ENCODE measurements around the gene CRYGC.
"Not testable (repeated sequence)": the region's sequence is repeated elsewhere in the genome, so short reads cannot be mapped to it uniquely, and the experiment has no call there.

CRYGC gene
- total RNA-seq = 0 reads per million in 4 donors

- DNase-seq = no peak
These were observed at the start of gene CRYGC for GRCh38 chr2:208129744-208130711. CRYGC (minus strand) TSS chr2:208129828; CDS start chr2:208129792, 36 bp downstream.

DNA sequence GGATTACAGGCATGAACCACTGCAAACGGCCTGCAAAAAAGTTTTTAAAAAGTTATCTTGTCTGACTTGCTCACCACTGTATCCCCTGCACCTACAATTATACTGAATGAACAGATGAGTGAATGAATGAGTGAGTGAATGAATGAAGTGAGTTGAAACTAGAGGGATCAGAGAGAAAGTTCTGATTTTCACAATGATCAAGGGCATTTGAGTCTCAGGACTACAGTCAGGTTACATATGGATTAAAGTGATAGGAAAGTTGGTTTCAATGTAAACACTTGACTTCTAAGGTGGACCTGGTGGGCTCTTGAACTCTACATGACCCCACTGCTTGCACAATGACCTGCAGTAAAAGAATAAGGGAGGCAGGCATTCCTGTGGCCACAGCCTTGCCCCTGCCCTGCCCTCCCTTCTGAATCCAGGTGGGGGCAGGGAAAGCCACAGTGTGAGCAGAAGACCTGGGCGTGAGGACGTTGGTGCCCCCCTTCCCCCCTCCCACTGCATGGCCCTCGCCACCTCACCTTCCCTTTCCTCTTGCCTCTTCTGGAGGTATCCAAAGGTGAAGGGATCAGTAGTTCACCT is 49.5 kb upstream of the CRYGC start:
- DNase-seq = no peak

GRCh38 chr2:208175840-208176153 is 46.2 kb upstream of the CRYGC start:
- DNase-seq = no peak

- DNase-seq = peak; percentile 13 to 43 (median 25)
These were observed 45.6 kb upstream of the CRYGC start for GRCh38 chr2:208175069-208175839.

DNA sequence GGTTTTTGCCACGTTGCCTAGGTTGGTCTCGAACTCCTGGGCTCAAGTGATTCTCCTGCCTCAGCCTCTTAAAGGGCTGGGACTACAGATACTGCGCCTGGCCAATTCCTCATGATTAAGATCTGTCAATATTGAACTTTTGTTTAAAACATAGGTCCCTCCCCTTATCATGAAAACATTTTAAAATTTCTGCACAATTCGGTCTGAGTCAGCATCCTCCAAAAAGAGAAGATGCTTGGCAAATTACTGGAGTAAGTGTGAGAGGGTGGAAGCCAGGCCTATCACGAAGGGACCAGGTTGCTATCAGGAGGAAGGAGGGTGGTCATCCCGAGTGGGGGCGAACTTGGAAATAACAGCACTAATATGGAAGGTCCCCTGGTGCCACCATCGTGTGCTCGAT is 44.5 kb upstream of the CRYGC start:
- DNase-seq = no peak

DNA sequence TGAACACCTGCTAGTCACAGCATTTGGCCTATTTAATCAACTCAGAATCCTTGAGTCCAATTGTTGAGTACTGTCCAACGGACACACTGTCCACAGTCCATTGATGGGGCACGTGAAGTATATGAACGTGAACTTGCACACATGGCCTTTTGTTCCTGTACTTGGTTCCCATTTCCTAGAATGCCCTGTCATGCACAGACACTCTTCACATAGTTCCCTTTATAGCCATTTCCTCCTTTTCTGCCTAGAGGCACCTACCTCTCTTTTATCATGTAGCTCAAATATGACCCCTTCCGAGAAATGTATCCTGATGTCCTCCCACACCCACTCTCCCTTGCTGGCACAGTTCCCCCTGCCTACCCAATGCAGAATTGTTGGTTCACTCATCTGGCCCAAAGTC is 42.5 kb upstream of the CRYGC start:
- no peak for DNase-seq

DNA sequence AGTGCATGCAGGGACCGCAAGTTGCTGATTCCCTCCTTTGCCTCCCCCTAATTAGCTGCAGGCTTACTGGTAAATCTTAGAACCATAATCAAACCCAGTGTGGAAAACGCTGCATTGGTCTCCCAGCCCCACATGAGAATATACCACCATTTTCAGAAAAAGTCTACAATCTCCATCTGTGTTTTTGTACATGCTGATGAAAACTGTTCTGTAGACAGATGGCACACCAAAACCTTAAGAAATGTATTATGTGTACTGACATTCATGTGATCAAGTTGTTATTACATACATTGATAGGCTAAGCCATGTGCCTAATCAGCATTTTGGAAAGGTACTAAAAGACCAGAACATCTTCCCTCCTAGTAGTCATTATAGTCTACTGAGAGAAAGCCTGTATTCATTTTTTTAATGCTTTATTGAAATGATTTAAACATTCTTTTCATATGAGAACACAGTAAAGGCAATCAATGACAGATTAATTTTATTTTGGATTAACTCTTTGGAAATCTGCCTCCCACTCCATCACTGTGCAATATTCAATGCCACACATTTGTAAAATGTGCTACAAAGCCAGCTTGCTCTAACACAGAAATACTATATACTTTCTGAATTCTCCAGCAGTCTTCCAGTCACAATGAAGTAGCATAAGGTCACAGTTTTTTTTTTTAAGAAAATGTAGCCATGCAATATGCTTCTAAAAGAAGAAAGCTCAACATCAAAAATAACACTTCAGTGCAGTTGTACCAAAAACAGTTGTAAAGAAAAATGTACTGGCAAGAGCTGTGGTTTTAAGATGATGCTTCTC is 35.5 kb upstream of the CRYGC start:
- no peak for DNase-seq

DNA sequence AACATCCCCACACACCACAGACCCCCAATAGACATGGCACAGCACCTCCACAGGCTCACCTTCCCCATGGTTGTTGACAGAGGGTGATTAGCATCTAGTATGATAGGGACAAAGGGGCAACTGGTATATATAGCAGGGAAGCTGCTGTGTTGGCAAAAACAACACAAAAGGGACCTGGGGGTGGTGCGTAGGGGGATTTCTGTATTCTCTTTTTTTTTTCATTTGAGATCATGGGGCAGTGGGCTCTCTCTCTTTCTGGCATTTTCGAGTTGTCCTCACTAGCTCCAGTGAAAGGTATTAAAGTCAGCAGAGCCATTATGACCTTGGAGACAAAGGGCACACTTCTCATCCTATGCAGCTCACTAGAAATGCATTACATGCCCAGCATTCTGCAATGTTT is 33.9 kb upstream of the CRYGC start, which contains the start of gene CRYGA:
TSS of gene CRYGA (minus strand) at position 101 of the 400 bp plus-strand sequence. CDS start at position 68, 33 bp downstream.
- no peak for DNase-seq

- DNase-seq = no peak
These were observed 26.8 kb upstream of the CRYGC start for GRCh38 chr2:208156439-208156838.

- DNase-seq = no peak
These were observed 23.5 kb upstream of the CRYGC start for GRCh38 chr2:208153156-208153555.

- DNase-seq = no peak
These were observed 21.3 kb upstream of the CRYGC start for GRCh38 chr2:208150956-208151355.

GRCh38 chr2:208150094-208150493 is 20.5 kb upstream of the CRYGC start:
- DNase-seq = no peak

GRCh38 chr2:208148803-208149202 is 19.2 kb upstream of the CRYGC start:
- no peak for DNase-seq

DNA sequence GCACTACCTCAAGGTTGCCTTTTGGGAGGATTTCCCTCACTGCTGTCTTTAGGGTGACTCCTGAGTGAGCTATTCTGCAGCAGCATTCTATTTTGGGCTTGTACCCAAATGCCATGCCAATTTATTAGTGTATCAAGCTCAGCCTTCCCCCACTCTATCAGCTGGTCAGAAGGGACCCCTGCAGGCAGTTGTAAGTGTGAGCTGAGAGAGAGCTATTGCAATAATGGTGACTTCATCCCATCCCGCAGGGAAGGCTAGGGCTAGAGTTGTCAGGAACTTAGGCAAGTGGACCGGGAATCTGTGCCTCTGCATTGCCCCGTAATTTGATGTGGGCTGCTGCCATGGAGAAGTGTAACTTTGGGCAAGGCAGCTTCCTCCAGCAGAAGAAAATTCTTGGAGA is 18.1 kb upstream of the CRYGC start:
- no peak for DNase-seq

DNA sequence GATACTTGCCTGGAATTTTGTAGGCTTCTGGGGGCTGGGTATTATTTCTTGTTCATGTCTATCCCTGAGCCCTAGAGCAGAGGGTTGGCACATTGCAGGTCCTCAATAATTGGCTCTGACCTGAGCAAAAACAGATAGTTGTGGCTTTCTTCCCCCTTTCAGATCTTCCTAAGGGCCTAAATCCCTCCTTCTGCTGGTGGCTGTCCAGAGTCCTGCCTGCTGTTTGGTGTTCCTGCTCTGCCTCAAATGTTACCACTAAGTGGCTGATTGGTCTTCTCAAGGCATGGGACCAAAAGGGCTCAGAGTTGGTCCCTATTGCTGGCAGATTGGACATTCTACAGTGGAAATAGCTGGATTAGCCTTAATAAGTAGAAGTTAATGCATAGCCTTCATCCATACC is 17.4 kb upstream of the CRYGC start:
- DNase-seq = no peak

DNA sequence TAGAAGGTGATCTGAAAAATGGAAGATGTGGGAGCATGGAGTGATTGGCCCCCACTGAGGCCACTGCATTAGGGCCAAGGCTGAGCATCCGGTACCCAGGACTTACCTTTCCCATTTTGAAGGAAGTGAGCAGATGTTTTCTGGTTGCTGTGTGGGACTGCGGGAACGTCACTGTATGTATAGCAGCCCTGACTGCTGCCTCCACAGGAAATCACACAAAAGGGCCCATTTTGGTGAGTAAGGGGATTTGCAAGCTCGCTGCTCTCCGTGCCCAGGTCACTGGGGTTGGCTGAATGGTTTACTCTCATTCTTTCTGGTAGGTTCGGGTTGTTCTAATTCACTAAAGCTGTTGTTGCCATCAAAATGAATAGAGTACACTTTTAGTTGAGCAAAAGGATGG is 16.4 kb upstream of the CRYGC start, which contains the start of gene CRYGB:
TSS of gene CRYGB (minus strand) at position 153 of the 400 bp plus-strand sequence. CDS start at position 115, 38 bp downstream.
- DNase-seq = no peak

DNA sequence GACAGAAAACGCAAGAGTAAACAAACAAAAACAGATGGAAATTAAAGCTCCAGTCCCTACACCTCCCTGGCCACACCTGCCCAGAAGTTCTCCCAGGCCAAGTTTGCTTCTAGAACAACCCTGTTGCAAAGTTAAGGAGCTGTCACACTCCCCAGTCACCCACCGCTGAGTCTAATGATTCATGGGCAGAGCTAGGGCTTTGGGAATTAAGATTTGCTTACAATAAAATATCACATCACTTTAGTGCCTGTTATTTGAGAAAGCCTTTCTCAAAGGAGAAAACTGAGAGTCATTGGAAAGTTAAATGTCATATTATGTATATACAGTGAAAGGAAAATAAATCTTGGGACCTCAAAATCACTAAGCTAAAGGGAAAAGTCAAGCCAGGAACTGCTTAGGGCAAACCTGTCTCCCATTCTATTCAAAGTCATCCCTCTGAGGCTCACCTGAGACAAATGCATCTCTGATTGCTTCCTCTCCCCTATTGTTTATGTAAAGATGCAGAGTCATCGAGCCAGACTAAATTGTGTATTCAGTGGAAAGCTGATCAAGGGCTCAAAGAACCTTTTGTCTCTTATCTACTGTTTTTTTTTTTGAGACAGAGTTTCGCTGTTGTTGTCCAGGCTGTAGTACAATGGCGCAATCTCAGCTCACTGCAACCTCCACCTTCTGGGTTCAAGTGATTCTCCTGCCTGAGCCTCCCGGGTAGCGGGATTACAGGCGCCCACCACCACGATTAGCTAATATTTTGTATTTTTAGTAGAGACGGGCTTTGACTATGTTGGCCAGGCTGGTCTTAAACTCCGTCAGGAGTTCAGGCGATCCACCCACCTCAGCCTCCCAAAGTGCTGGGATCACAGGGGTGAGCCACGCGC is 13.5 kb upstream of the CRYGC start:
- DNase-seq = no peak

- DNase-seq = no peak
These were observed 12.8 kb upstream of the CRYGC start for GRCh38 chr2:208142240-208142924.

DNA sequence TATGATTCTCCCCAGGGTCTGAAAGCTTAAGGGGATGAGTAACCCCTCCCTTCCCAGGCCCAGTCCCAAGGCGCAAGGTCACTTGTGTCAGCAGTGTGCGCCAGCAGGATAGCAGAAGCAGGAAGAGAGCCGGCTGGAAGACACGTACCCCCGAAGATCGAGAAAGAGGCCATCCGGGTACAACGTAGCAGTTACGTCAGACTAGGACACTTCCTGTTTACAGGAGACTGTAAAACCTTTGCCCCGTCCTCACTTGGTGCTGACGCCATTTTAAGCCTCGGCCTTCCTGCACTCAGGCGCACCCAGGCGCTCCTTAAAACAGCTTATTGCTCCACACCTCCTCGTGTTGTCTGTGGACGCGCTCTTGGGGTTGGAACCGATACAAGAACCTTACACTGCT is 9.8 kb upstream of the CRYGC start:
- DNase-seq = no peak

GRCh38 chr2:208138334-208138733 is 8.7 kb upstream of the CRYGC start:
- DNase-seq = not testable (repeated sequence)

DNA sequence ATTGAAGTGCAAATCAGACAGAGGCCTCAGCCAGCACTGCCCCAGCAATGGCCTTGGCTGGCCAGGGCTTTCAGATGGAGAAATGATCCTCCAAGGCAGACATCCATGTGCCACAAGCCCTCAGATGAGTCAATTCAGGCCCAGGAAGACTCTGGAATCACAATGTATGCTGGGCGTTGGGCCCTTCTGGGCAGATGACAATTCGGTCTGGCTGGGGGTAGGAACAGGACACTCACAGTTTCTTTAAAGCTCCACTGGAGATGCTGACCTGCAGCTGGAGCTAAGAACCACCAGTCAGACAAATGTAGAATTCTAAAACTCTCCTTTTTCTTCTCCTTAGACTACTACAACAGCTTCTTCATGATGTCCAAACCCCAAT is 7.1 kb upstream of the CRYGC start:
- DNase-seq = no peak
